Measurements from ENCODE around the gene PRRX2.

- TF ChIP-seq POLR2AphosphoS5 (IDR thresholded peaks at IDR 0.05; ENCODE audit: low read depth, low read length) (no peak), TAF1 (IDR thresholded peaks at IDR 0.05; ENCODE audit: borderline replicate concordance, insufficient read depth, low read length) (no peak), REST (IDR thresholded peaks at IDR 0.05; ENCODE audit: insufficient read depth in 1 of 2, low read depth in 2 of 2, low read length in 2 of 2) (no peak), SIN3A (IDR thresholded peaks at IDR 0.05; ENCODE audit: borderline replicate concordance, insufficient read depth, low read length) (no peak)
Measured at GRCh38 chr9:129669946-129670345, 4.5 kb downstream of the PRRX2 start.

All from PFSK-1 (cell line).